GM10266 (cell line): ENCODE data around the gene BMP4.

Source experiments
- DNase-seq: peaks from one replicate; pipeline ENCODE4 v3.0.0; 2012; ENCODE audit errors: extremely low spot score
- CTCF ChIP-seq: IDR thresholded peaks from 2 replicates; pipeline ENCODE4 v1.5.1; 2012; ENCODE audit warnings: mild to moderate bottlenecking, low read depth; ENCODE audit not compliant: control insufficient read depth, insufficient read depth; ENCODE audit errors: missing control alignments

The BMP4 gene

GRCh38 chr14:53929871-53930715 is 26.5 kb downstream of the BMP4 start:
- DNase-seq: peak; percentile 25
- peak; percentile 67 for TF ChIP-seq CTCF

- TF ChIP-seq CTCF: no peak
- DNase-seq: no peak
Measured at GRCh38 chr14:53927171-53927570, 29.5 kb downstream of the BMP4 start.

- no peak for DNase-seq
- TF ChIP-seq CTCF: no peak
Measured at GRCh38 chr14:53925201-53925766, 31.3 kb downstream of the BMP4 start.

GRCh38 chr14:53924753-53925152 is 31.9 kb downstream of the BMP4 start:
- DNase-seq: no peak
- TF ChIP-seq CTCF: no peak

GRCh38 chr14:53921027-53921426 is 35.6 kb downstream of the BMP4 start:
- no peak for TF ChIP-seq CTCF
- no peak for DNase-seq

GRCh38 chr14:53916239-53916638 is 40.4 kb downstream of the BMP4 start:
- TF ChIP-seq CTCF: no peak
- DNase-seq: no peak

GRCh38 chr14:53915364-53916014 is 41.1 kb downstream of the BMP4 start:
- TF ChIP-seq CTCF: no peak
- DNase-seq: no peak
